Thoracic aorta (tissue), 2 donors: ENCODE data around the gene MAML2. TPM values are rescaled to one million over a fixed set of nuclear protein-coding genes. Genes with fewer than 3 reads are reported as not detected.

Source experiments
- ATAC-seq: fragments of 150-250 bp; one replicate; pipeline ENCODE4 v1.8.0; 2017; ENCODE audit warnings: low read depth; ENCODE audit not compliant: insufficient number of reproducible peaks, low FRiP score
- DNase-seq: peaks from one replicate; pipeline ENCODE4 v3.0.0-alpha.2; 2020; ENCODE audit warnings: low spot score
- H3K27ac ChIP-seq, 2 donors: fragments of 200-600 bp; sonication (generic); 1 replicate in 1 of 2; 2 replicates in 1 of 2; pipeline ENCODE4 v1.5.1; 2016; ENCODE audit warnings: mild to moderate bottlenecking in 2 of 2, moderate library complexity in 2 of 2
- H3K27me3 ChIP-seq: fragments of 200-600 bp; sonication (generic); replicated peaks from 2 replicates; pipeline ENCODE4 v1.6.0; 2016; ENCODE audit warnings: mild to moderate bottlenecking; ENCODE audit not compliant: insufficient read depth
- H3K36me3 ChIP-seq: fragments of 200-600 bp; sonication (generic); one replicate; pipeline ENCODE4 v1.5.1; 2016
- H3K4me1 ChIP-seq, 2 donors: fragments of 200-600 bp; sonication (generic); 1 replicate in 1 of 2; 2 replicates in 1 of 2; pipeline versions ENCODE4 v1.5.1 to v1.6.0; 2016; ENCODE audit warnings: low read depth in 2 of 2, mild to moderate bottlenecking in 1 of 2; ENCODE audit not compliant: control insufficient read depth in 1 of 2
- H3K4me3 ChIP-seq: fragments of 200-600 bp; sonication (generic); 2 replicates; pipeline ENCODE4 v1.5.1; 2016; ENCODE audit warnings: mild to moderate bottlenecking
- H3K9me3 ChIP-seq: fragments of 200-600 bp; sonication (generic); 2 replicates; pipeline ENCODE4 v1.5.1; 2016
- total RNA-seq, 2 donors: library from RNA; depleted of rRNA; stranded (reverse); fragments of >200 nt; gene quantifications; one replicate each; pipeline versions ENCODE4 v1.1.0 to v1.2.3, GENCODE V29; 2016
- TF ChIP-seq, protein P1 (sequence below): fragments of 200-600 bp; sonication (generic); IDR thresholded peaks from one replicate; pipeline ENCODE4 v1.5.1; 2019; ENCODE audit warnings: antibody characterized with exemption

Gene MAML2
- 10 to 100 TPM; 23.4 to 29.6 TPM for total RNA-seq

GRCh38 chr11:96342961-96343711 lies at the start of gene MAML2:
MAML2 (minus strand) TSS chr11:96343195; CDS start chr11:96341895, 1,300 bp downstream.
- H3K36me3 ChIP-seq, result no peaks in the 10 kb centered on the region
- H3K9me3 ChIP-seq, result no peaks in the 10 kb centered on the region
- ATAC-seq (peak; percentile 40), DNase-seq (peak; percentile 82)
- H3K4me1 ChIP-seq, result peaks cover 30 to 31% of the 10 kb centered on the region in 2 donors
- TF ChIP-seq, protein P1, sequence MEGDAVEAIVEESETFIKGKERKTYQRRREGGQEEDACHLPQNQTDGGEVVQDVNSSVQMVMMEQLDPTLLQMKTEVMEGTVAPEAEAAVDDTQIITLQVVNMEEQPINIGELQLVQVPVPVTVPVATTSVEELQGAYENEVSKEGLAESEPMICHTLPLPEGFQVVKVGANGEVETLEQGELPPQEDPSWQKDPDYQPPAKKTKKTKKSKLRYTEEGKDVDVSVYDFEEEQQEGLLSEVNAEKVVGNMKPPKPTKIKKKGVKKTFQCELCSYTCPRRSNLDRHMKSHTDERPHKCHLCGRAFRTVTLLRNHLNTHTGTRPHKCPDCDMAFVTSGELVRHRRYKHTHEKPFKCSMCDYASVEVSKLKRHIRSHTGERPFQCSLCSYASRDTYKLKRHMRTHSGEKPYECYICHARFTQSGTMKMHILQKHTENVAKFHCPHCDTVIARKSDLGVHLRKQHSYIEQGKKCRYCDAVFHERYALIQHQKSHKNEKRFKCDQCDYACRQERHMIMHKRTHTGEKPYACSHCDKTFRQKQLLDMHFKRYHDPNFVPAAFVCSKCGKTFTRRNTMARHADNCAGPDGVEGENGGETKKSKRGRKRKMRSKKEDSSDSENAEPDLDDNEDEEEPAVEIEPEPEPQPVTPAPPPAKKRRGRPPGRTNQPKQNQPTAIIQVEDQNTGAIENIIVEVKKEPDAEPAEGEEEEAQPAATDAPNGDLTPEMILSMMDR, result peak; percentile 97
- H3K4me3 ChIP-seq, result peak within 1 kb of the TSS; percentile 98
- peak within 1 kb of the TSS; percentile 87 to 88 for H3K27ac ChIP-seq
- H3K27me3 ChIP-seq, result no peaks in the 10 kb centered on the region

DNA sequence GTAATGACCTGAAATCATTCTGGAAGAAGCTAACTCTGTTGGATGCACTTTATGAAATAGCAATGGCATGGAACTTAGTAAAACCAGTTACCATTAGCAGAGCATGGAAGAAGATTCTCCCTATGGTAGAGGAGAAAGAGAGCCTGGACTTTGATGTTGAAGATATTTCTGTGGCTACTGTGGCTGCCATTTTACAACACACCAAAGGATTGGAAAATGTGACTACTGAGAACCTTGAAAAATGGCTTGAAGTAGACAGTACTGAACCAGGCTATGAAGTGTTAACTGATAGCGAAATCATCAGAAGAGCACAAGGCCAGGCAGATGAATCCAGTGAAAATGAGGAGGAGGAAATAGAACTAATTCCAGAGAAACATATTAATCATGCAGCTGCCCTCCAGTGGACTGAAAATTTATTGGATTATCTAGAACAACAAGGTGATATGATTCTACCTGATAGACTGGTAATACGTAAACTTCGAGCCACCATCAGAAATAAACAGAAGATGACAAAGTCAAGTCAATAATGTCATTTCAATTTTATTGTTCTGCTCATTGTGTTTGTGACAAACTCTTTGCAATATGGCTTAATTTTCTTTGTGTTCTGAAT lies 48.8 kb upstream of the MAML2 start:
- no peak for ATAC-seq
- H3K4me1 ChIP-seq, result peaks cover 21 to 35% of the 10 kb centered on the region in 2 donors
- TF ChIP-seq, protein P1, result no peak
- no peak overlapping the region for H3K4me3 ChIP-seq
- H3K9me3 ChIP-seq, result no peaks in the 10 kb centered on the region
- H3K27me3 ChIP-seq, result no peaks in the 10 kb centered on the region
- H3K36me3 ChIP-seq, result no peaks in the 10 kb centered on the region
- DNase-seq, result no peak
- no peak overlapping the region for H3K27ac ChIP-seq

DNA sequence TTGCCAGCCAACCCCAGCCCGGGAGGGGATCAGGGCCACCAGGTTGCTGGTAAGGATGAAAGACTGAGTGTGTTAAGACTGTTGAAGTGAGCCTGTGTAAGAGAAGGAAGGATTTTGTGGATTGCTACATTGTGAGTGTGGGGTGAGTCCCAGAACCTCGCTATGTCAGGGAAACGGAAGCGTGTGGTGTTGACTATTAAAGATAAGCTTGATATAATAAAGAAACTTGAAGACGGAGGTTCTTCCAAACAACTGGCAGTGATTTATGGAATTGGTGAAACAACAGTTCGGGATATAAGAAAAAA lies 47.4 kb upstream of the MAML2 start:
- Histone ChIP-seq H3K4me3 (peak overlapping the region; percentile 98), H3K27ac (peak overlapping the region; percentile 73 to 82), H3K36me3 (no peaks in the 10 kb centered on the region), H3K9me3 (no peaks in the 10 kb centered on the region), H3K4me1 (peaks cover 21 to 35% of the 10 kb centered on the region in 2 donors), H3K27me3 (no peaks in the 10 kb centered on the region)
- TF ChIP-seq, protein P1, result no peak
- DNase-seq (no peak), ATAC-seq (no peak)

DNA sequence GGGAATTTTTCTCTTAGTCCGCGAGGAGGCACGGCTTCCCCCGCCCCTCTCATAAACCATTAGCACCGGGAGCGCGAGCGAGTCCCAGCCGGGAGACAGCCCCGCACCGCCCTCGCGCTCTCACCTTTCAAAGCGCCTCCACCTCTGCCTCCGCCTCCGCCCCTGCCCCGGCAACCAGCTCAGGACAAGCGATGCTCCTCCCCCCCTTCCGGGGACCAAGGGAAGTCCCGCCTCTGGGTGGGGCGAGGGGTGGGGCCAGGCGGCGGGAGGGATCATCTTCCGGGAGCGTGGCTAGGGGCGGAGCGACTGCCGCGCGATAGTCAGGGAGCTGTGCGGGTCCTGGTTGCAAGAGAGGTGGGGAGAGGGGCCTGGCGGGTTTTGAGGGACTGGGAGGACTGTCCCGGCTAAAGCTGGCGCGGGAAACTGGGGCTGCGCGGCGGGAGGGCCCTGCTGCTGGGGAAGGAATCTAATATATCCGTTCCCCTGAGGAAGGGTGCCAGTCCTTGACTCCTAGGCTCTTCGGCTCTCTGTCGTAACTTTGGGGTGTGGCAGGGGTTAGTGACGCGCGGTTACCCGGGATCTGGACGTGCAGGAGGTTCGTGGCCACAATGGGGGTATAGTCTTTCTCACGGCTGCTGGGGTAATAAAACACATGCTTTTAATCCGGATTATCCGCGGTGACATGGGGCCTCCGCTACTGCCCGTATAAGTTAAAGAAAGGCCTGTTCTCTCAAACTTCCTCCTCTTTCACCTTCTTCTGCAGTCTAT lies 46.9 kb upstream of the MAML2 start, which contains the start of the genes CCDC82 and JRKL:
TSS of gene CCDC82 (minus strand) at position 193 of the 768 bp plus-strand sequence. CDS start 5,165 bp downstream, outside the sequence.
TSS of gene JRKL (plus strand) at position 294 of the 768 bp plus-strand sequence. CDS start 637 bp downstream, outside the sequence.
- peak within 1 kb of the TSS; percentile 98 for H3K4me3 ChIP-seq
- ATAC-seq (peak; percentile 95), DNase-seq (peak; percentile 88)
- no peaks in the 10 kb centered on the region for H3K9me3 ChIP-seq
- H3K36me3 ChIP-seq, result no peaks in the 10 kb centered on the region
- H3K27ac ChIP-seq, result peak within 1 kb of the TSS; percentile 73 to 82
- peaks cover 21 to 35% of the 10 kb centered on the region in 2 donors for H3K4me1 ChIP-seq
- TF ChIP-seq, protein P1, result peak; percentile 6
- no peaks in the 10 kb centered on the region for H3K27me3 ChIP-seq
